Keratinocyte (primary cell): ENCODE measurements around the gene NDUFAF2.

ENCODE experiments used
- CTCF ChIP-seq, 3 experiments: IDR thresholded peaks in 1 of 3; conservative IDR thresholded peaks in 1 of 3; optimal IDR thresholded peaks in 1 of 3; 2 replicates in 2 of 3; 3 replicates in 1 of 3; pipeline versions ENCODE3 to v1.5.1; 2011; ENCODE audit warnings: low read length in 3 of 3, mild to moderate bottlenecking in 3 of 3, moderate library complexity in 2 of 3, control low read depth in 1 of 3, inconsistent platforms in 1 of 3; ENCODE audit not compliant: insufficient read depth in 2 of 3; ENCODE audit errors: extremely low read depth in 1 of 3
- EZH2 ChIP-seq: IDR thresholded peaks from one replicate; pipeline ENCODE4 v1.6.1; 2012; ENCODE audit warnings: inconsistent platforms, mild to moderate bottlenecking, low read length, moderate library complexity

DNA sequence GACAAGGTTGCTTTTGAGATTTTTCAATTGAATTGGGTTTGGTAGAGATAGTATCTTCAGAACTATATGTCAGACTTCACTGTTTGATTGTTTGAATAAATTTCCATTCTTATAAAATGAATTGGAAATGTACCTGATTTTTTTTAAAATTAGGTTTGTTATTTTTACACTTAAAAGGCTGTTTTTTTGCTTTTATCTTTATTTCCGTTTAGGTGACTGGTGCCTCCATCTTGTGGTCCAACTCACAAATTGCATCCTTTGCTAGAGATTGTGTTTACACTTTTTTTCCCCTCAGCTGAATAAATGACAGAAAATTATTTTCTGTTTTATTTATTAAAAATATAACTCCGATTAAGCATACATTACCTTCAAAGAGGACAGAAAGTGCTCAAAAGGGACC, 15.6 kb downstream of the NDUFAF2 start:
- TF ChIP-seq CTCF (optimal IDR thresholded peaks at IDR 0.05 in 1 of 3, IDR thresholded peaks at IDR 0.05 in 1 of 3, conservative IDR thresholded peaks at IDR 0.05 in 1 of 3; ENCODE audit: extremely low read depth in 1 of 3, insufficient read depth in 2 of 3, low read length in 3 of 3) (peak in 2 of 3 experiments; percentile 27 to 39), EZH2 (no peak)
